Retina (tissue), 1 donor: Measurements from ENCODE around the gene QRSL1.
"Not testable (repeated sequence)": the region's sequence is repeated elsewhere in the genome, so short reads cannot be mapped to it uniquely, and the experiment has no call there.

Experiments
- DNase-seq: peaks from one replicate; pipeline ENCODE4 v3.0.0-alpha.2; 2016

Gene QRSL1

DNA sequence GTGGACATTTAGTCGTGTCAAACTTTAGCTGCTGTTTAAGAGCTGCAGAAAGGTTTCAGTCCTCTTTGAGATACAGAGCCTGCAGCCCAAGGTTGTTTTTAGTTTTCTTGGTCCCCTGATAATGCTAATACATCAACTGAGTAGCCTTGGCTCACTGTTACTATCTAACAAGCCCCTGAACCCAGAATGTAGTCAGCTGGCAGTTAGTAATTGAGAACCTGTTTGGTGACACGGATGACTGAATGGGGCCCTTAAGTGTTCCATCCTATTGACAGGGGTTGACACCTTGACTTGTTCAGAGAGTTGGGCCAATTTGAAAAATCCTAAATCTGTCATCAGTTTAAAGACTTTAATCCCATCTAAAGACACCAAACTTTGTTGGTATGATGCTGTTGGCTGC, 2.9 kb upstream of the QRSL1 start:
- no peak for DNase-seq

DNA sequence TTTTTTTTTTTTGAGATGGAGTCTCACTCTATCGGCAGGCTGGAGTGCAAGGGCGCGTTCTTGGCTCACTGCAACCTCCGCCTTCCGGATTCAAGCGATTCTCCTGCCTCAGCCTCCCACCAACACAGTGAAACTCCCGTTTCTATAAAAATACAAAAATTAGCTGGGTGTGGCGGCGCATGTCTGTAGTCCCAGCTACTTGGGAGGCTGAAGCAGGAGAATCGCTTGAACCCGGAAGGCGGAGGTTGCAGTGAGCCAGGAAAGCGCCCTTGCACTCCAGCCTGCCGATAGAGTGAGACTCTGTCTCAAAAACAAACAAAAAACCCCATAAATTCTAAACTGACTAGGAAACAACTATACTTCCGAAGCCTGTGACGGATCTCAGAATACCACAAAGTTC, 1.6 kb upstream of the QRSL1 start:
- not testable (repeated sequence) for DNase-seq

DNA sequence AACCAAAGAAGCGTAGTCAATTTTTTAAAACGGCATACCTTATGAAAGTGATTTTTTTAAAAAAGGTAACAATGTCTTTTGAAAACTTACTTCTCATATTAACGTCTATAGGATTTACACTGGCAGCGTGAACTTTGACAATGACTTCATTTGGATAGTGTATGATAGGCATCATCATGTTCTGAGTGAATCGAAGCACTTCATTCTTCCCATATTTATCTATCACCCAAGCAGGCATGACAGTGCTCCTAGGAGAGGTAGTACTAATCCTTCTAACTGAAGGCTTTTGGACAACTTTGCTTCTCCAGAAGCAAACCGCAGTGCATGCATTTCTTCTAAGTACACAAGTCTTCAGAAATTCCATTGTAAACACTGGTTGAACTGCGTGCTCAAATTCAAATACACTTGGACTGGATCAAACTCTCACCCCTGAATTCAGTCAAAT, 698 bp upstream of the QRSL1 start:
- no peak for DNase-seq

DNA sequence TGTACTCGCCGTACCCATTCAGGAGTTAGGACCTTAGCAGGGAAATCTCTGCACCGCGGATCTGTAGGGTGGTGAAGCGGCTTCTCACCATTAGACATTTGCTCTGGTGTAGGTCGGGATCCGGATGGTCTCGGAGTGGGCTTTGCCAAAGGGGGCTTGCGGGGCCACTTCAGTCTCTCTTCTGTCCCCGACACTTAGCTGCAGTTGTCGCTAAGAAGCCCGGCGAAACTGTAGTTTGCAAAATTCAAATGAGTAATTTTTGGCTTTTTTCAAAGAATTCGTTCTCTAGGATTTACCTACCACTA, 433 bp downstream of the QRSL1 start:
- DNase-seq = no peak

DNA sequence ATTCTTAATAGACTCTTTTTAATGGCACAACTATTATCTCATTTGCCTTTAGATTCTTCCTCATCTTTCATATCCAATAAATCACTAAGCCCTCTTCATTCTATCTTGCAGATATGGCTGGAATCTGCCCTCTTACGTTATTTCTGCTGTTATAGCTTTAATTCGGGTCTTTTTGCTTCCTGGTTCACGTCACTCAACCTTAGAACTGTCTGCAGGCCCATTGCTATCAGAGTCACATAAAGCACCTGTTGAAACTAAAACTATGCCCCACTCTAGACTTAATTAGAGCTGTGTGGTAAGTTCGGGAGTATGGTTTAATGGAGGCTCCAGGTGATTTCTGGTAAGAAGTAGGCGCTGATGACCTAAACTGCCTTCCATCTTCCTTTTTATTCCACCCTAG, 988 bp downstream of the QRSL1 start:
- DNase-seq = no peak

DNA sequence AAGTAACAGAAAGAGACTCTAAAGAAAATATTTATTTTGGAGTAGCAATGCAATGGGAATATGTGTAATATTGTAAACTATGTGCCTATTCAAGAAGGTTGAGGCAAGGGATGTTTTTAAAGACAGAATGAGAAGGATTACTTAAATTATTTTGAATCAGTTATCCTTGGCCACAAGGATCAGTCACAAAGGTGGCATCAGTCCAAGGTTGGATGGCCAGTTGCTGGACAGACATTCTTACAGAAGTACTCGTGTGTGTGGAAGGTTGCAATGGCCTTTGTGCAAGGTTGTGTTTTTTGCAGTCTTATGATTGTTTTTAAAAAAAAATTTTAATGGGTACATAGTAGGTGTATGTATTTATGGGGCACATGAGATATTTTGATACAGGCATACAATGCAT, 2.0 kb downstream of the QRSL1 start:
- DNase-seq = no peak

DNA sequence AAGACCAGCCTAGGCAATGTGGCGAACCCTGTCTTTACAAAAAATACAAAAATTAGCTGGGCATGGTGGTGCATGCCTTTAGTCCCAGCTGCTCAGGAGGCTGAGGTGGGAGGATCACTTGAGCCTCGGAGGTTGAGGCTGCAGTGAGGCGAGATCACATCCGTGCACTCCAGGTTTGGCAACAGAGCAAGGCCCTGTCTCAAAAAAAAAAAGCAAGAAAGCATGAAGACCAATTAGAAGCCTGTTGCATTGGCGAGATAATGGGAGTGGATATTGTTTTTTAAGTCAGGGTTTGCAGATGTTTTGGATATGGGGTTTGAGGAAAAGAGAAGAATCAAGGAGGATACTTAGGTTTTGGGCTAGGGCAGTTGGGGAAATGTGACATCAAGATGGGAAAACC, 5.2 kb downstream of the QRSL1 start:
- no peak for DNase-seq

DNA sequence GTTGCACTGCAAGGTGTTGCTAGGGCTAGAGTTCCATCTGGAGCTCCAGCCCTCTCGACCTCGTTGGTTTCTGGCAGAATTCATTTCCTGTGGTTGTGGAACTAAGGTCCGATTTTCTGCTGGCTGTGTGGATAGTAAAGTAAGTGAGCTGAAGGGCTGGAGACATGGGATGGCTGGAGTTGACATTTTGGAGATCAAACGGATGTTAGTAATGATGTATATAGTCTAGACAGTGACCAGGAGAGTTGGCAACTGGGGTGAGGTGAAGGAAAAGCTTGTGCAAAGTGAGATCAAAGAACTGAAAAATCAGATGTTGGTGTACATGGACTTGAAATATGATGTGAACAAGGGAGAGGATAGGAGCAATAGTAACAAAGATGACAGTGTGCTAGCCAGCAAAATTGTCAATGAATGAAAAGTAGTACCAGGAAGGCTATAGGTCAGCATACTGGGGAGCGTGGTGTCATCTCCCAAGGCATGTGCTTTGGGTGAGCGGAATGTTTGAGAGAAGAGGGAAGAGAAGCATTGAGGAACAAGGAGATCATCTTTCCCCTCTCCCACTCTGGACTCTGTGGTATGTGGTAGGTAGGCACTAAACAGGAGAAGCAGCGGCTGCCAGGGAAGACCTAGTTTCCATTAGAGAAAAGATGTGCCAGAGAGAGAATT, 7.8 kb downstream of the QRSL1 start:
- DNase-seq = no peak

DNA sequence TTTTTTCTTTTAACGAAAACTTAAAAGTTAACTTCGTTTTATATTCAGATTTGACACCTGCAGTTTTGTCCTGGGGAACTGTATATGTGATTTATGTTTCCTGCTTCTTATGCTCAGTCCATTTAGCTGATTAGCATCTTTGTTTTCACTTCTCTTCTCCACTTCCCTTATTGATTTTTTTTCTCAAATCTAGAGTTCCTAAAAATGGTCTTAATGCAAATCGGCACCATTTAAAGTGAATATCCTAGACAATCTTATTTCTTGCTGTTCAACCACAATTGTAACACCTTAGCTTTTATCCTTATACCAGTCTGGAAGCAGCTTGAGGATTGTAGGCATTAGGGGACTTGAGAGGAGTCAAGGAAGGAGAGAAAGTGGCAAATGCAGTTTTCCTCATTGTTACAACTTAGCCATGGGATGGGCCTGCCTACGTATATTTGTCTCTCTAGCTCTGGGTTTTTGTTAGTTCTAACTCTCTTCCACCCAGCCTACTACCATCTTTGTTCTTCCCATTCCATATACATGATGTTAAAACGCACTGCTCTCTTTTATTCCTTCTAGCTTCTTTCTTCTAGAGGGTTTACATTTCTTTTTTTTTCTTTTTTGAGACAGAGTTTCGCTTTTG, 8.5 kb downstream of the QRSL1 start:
- DNase-seq = no peak

DNA sequence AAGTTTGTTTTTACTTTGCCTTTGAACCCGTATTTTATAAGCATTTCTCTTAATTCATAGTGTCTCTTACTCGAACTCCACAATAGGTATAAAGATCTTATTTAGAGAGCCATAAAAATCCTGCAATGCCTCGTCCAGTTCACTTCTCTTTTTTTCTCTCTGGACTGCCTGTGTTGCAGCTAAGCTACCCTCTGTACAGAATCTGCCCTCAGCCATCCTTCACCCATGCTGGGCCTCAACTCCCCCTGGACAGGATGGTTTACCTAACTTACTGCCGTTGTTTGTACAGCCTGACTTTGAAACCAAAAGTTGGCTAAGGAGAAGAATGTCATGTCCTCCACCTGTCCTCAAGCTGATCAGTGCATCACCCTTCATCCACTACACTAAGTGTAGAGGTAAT, 10.4 kb downstream of the QRSL1 start:
- DNase-seq = no peak

DNA sequence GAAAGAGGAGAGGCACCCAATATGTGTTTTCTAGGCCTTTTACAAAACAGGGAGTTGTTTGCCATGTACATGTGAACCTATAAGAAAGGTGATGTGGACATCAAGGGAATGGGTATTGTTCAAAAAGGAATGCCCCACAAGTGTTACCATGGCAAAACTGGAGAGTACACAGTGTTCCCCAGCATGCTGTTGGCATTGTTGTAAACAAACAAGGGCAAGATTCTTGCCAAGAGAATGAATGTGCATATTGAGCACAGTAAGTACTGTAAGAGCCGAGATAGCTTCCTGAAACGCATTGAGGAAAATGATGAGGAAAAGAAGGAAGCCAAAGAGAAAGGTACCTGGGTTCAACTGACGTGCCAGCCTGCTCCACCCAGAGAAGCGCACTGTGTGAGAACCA, 13.1 kb downstream of the QRSL1 start:
- no peak for DNase-seq

DNA sequence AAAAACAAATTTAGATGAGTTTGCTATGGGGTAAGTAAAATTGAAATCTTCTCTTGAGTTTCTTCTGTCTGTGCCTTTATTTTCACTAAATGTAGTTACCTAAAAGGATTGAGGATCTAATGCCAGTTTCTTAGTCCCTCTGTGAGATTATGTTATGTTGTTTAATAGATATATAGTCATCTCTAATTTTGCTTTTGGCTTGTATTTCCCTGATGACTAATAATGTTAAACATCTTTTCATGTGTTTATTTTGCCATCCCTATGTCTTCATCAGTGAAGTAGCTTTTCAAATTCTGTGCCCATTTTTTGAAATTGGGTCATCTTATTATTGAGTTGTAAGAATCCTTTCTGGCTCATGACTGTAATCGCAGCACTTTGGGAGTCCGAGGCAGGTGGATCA, 13.7 kb downstream of the QRSL1 start:
- DNase-seq = no peak

DNA sequence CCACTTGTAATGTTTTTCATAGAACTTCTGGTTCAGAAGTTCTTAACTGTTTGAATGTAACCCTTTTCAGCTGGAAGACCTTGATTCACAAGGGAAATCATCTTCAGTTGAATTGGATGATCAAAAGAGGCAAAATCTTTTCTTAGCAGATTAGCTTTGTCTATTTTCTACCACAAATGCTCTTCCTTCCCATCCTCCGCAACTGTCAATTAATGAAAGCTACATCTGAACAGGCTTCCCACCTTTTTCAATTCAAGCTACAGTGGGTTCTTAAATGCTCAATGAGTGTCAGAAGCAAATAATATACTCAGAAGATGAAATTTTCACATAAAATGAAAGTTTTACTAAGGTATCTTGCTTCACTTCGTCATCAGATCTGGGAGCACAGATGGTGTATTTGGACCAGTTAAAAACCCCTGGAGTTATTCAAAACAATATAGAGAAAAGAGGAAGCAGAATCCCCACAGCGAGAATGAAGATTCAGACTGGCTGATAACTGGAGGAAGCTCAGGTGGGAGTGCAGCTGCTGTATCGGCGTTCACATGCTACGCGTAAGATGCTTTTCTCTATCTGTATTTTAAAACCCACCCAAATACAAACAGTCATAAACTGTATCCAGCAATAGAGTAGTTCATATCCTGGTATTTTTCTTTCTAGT, 19.4 kb downstream of the QRSL1 start:
- no peak for DNase-seq

DNA sequence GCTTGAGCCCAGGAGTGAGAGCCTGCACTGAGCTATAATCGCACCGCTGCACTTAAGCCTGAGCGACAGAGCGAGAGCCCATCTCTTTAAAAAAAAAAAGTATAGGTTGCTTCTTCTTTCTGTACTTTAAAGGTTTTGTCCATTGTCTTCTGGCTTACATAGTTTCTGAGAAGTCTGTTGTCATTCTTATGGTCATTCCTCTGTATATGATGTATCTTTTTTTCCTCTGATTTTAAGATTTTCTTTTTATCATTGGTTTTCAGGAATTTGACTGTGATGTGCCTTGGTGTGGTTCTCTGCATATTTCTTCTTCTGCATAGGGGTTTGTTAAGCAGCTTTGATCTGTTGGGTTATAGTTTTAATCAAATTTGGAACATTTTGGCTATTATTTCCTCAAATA, 29.1 kb downstream of the QRSL1 start:
- no peak for DNase-seq

DNA sequence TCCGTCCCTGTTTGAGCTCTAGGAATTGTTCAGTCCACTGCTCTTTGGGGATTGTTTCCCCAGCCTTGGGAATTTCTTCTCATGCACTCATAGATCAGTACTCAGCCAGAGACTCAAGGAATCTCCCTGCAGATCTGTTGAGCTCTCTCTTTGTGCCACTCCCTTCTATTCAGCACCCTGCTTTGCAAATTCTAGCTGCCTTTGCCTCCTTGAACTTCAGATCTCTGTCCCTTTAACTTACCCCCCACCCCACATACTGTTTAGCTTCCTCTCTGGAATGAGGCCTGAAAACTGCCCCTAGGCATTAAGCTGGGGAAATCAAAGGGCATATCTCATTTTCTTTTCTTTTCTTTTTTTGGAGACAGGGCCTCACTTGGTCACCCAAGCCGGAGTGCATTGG, 30.5 kb downstream of the QRSL1 start:
- DNase-seq = no peak

DNA sequence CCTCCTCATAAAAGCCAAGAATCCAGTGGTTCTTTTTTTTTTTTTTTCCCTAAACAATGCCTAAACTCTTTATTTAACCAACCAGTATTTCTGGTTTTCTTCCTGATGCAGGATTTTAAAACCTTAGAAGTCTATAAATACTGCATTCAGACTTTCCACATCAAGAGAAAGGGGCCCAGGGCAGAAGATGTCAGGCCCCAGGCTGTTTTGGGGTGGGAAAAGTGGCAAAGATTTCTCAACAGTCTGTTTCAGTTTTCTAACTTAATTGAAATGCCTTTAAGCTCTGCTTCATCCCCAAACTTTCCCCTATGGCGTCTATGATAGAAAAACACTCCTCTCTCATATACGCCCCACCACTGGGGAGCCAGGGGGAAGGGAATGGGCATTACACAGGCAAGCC, 33.1 kb downstream of the QRSL1 start:
- DNase-seq = no peak

DNA sequence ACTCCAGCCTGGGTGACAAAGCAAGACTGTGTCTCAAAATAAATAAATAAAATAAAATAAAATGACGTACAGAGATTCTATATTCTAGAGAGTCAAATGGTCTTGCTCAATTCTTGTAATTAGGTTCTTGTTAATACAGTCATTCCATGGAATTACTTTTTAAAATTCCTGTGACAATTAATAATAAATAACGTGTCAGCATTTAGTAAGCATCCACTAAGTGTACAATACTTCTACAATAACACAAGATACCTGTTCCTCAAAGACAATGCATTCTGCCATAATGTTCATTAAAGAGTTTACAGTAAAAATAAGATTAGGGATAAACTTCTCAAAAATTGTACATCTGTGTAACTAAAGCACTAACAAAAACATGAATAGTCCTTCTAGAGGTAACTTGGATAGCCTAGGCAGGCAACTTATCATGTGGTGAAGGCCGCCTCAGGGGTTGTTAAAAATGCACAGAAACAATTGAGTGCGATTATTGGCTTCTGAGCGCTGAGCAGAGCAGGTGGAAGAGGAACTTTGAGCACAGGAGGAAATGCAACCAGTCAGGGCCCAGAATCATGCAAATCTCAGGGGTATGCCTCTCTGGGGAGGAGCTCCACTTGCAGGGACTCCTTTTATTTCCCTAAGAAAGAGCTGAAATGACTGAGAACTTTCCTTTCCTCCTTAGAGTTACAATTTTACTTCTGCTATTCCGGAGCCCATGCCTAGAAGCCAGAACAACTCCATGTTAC, 37.1 kb downstream of the QRSL1 start:
- DNase-seq = no peak

DNA sequence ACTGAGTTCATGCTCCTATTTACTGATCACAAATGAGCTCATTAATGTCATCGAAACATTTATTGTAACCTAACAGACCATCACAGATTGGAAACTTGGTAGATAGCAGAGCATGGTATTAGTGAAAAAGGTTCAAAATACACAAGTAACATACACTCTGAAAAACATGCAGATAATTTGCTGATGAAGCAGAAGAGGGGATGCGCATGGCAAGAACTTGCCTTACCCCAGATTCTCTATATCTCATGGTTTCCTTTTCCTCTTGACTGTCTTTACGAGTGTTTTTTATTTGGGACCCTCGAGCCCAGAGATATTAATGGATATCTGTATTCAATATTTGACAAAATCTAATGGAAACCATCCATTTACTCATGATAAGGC, 37.6 kb downstream of the QRSL1 start:
- no peak for DNase-seq

DNA sequence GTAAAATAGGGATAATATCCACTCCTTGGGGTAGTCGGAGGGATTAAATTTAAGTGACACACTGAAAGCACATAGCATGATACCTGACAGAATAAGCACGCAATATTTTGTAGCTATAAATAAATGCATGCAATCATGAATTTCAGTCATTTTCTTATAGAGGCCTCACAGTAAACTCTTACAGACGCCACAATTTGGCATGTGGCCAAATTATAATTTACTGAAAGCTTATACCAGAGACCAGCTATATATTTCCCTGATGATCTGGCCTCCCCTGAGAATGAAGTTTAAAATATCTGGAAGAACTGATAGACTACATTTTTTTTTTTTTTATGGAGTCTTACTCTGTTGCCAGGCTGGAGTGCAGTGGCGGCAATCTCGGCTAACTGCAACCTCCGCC, 40.9 kb downstream of the QRSL1 start:
- no peak for DNase-seq

DNA sequence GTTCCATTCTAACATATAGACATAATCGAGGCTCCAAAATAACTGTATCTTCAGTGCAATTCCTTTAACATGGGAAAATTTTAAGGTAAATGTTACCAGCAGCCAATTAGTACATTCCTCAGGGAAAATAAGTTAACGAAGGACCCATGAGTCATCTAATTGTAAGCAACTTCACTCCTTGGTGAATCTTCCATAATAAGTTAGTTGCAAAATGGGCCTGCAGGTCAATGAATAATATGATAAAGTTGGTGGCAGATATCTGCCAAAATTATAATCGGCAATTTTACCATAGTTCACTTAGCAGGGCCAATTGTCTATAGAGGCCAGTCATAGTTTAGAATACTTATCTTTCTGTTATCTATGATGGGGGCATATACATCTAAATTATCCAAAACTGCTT, 42.3 kb downstream of the QRSL1 start:
- DNase-seq = no peak

DNA sequence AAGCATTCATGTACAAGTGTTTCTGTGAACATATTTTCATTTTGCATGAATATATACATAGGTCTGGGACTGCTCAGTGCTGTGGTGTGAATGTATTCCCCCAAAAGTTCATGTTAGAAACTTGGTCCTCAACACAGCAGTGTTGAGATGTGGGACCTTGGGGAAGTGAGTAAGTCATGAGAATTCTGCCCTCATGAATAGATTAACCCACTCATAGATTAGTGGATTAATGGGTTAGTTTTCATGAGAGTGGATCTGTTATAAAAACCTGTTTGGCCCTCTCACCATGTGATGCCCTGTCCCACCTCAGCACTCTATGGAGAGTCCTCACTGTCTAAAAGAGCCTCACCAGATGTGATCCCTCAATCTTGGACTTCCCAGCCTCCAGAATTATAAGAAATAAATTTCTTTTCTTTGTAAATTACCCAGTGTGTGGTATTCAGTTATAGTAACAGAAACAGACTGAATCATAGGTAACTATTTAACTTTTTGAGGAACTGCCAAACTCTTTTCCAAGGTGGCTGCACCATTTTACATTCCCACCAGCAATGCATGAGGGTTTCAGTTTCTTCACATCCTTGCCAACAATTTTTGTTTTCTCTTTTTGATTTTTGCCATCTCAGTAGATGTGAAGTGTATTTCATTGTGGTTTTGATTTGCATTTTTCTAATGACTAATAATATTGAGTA, 45.3 kb downstream of the QRSL1 start:
- DNase-seq = no peak

DNA sequence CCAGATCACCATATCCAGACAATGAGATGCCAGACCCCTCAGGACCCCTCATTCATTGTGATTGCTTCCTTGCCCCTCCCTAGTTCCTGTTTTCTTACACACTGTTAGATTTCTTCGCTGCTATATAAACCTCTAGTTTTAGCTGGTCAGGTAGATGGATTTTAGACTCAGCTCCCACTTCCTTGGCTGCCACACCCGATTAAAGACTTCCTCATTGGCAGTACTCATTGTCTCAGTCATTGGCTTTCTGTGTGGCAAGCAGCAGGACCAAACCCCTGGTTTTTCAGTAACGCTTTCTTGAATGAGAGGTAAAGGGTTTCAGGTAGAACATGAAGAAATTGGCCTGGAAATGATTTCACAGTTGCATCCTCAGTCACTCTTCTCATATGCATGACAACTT, 47.9 kb downstream of the QRSL1 start:
- DNase-seq = no peak

DNA sequence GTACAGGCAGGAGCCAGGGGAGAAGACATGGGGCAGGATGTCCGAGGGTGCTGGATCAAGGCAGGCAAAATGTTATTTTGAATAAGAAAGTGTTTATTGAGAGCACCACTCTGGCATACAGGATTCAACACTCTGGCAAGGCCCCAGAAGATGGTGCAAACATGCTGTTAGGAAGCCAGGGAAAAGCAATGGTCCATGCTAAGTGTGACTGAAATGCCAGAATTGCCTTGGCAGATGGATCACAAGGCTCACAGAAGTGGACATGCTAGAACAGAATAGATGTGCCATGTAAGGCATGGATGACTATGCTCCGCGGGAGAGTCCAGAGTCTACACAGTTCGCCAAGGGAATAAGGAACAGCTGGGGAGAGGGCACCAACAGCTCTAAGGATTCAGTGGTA, 54.6 kb downstream of the QRSL1 start:
- no peak for DNase-seq

DNA sequence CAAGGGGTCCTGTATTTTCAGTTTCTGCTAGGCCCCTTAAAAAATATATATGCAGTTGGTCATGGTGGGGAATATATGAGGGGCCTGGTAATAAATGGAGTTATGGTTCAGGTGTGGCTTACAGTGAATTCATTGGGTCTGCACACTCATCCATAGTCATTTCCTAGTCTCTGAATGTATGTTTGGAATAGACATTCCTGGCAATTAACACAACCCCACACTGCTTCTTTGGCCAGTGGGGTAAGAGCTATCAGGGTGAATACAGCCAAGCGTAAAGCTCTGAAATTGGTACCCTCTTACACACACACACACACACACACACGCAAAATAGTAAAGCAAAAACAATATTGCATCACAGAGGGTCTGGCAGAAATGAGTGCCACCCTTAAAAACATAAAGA, 56.5 kb downstream of the QRSL1 start:
- no peak for DNase-seq
